NCI-H1694 (cell line): ENCODE data around the gene ADARB2.

Source experiments
- DNase-seq: peaks from one replicate; lab custom pipeline; 2025; lab: John Stamatoyannopoulos, UW

Gene ADARB2

DNA sequence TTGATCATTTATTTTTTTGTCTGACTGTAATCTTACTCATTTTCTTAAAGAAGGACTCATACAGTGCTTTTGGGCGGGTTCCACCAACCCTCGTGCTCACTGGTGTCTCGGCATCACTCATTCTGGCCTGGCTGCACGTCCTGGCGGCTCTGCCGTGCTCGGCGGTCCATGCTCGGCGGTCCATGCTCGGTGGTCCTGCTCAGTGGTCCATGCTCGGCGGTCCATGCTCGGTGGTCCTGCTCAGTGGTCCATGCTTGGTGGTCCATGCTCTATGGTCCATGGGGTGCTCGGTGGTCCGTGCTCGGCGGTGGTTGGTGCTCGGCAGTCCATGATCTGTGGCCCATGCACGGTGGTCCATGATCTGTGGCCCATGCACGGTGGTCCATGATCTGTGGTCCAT lies 608.7 kb downstream of the ADARB2 start:
- DNase-seq, result no peak

DNA sequence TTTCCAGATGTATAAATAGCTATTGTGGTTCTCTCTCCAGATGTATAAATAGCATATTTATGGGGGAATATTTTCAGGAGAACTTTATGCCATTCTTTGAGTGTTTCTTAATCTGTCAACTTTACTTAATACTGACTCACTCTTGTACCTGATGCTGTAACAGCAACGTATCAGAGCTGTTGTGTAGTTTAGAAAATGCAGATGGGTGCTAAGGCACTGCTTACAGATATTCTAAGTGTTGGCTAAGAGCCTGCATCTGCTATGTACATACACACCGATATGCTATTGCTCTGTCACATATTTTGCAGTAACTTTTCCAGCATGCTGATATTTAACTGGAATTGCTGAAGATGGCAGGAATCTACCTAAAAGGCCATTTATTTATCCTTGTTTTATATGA lies 609.2 kb downstream of the ADARB2 start:
- DNase-seq, result no peak

DNA sequence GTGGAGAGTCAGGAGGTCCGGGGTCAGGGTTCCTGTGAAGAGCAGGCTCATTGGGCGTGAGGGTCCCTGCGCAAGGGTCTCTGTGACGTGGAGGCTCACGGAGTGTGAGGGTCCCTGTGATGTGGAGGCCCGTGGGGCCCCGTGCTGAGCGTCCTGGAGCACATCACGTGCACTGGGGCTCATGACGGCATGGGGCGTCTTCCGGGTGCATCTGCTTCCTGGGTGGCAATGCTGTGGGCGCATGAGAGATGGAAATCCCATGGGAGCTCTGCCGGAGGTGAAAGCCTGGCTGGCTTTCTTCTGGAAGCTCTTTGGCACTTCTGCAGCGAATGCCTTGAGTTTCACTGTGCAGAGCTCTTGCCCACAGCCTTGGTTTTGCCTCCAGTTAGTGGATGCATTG lies 609.7 kb downstream of the ADARB2 start:
- DNase-seq, result no peak
